ENCODE measurements around the gene SYNGR2. TPM values are rescaled to one million over a fixed set of nuclear protein-coding genes. Genes with fewer than 3 reads are reported as not detected.

SYNGR2 gene
- total and polyA plus RNA-seq, 9 of the 15 experiments (the other 6 are each of a cell fraction or from before 2014, with no cell fraction given) = 1.4 to 173 (median 87.8) TPM

- FAIRE-seq (no peak), DNase-seq (ENCODE audit: extremely low read depth in 1 of 4, low spot score in 3 of 4) (no peak), ATAC-seq (no peak)
- H2AFZ ChIP-seq (ENCODE audit: low read depth, low read length) = no peak overlapping the region
- WGBS (ENCODE audit: insufficient coverage, low coverage, missing lambda C conversion rate) = 95% methylated on average over 15 of the region's 30 CpGs
- H3K79me2 ChIP-seq (ENCODE audit: control insufficient read depth, insufficient read depth, low read length) = peaks cover 71% of the 10 kb centered on the region
- in situ Hi-C loops (cut with MboI) = no loop called here
- BruUV-seq (replicated peaks) = no TSS peak
- H3K9me3 ChIP-seq (replicated peaks; ENCODE audit: control insufficient read depth, insufficient read depth, low read depth, low read length) = no peaks in the 10 kb centered on the region
- 0 out of 2 replicates have a peak, but pooled peaks have one; percentile 33 for TF ChIP-seq SPI1 (IDR thresholded peaks at IDR 0.05; ENCODE audit: borderline replicate concordance, low read depth, low read length)
- no peak for TF ChIP-seq PHTF2 (CRISPR knock-in tag; IDR thresholded peaks at IDR 0.05)
- peak; percentile 76 for TF ChIP-seq ZBTB33 (CRISPR knock-in tag; IDR thresholded peaks at IDR 0.05)
- TF ChIP-seq PHF8 (IDR thresholded peaks at IDR 0.05; ENCODE audit: borderline replicate concordance, low read length) = no peak
- peak; percentile 52 for TF ChIP-seq POLR2G (IDR thresholded peaks at IDR 0.05; ENCODE audit: low read depth, low read length)
- peak; percentile 61 for TF ChIP-seq RBFOX2 (IDR thresholded peaks at IDR 0.05; ENCODE audit: low read depth, low read length)
- no peak for TF ChIP-seq CXXC5 (CRISPR knock-in tag; IDR thresholded peaks at IDR 0.05)
- no peak for TF ChIP-seq NFYB (IDR thresholded peaks at IDR 0.05; ENCODE audit: extremely low read depth, insufficient read length)
- TF ChIP-seq HINFP (tag; conservative IDR thresholded peaks at IDR 0.05; ENCODE audit: low read depth) = no peak
- TF ChIP-seq, protein P1, sequence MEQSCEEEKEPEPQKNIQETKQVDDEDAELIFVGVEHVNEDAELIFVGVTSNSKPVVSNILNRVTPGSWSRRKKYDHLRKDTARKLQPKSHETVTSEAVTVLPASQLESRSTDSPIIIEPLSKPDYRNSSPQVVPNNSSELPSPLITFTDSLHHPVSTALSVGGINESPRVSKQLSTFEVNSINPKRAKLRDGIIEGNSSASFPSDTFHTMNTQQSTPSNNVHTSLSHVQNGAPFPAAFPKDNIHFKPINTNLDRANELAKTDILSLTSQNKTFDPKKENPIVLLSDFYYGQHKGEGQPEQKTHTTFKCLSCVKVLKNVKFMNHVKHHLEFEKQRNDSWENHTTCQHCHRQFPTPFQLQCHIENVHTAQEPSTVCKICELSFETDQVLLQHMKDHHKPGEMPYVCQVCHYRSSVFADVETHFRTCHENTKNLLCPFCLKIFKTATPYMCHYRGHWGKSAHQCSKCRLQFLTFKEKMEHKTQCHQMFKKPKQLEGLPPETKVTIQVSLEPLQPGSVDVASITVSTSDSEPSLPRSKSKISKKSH (CRISPR knock-in tag; IDR thresholded peaks at IDR 0.05) = no peak
- no peak for TF ChIP-seq PYGO2 (tag; IDR thresholded peaks at IDR 0.05)
- peaks cover 76% of the 10 kb centered on the region for H3K36me3 ChIP-seq (ENCODE audit: control insufficient read depth, insufficient read depth, low read length)
- H3K27ac ChIP-seq (ENCODE audit: extremely low read depth, low read depth, low read length) = no peak overlapping the region
- H3K9me1 ChIP-seq (ENCODE audit: control insufficient read depth, insufficient read depth, low read length) = no peaks in the 10 kb centered on the region
- CTCF ChIA-PET (ENCODE audit: low intra/inter-chr PET ratio) = no interaction called here
- POLR2A ChIA-PET = interaction anchor here (0.6 to 0.8 kb wide), 2 partner anchors 12 to 1380 kb away, joined by 3 to 4 read pairs; no protein-coding TSS in a partner anchor
- no peaks in the 10 kb centered on the region; the same call in 1 of the 2 replicates for H4K20me1 ChIP-seq (replicated peaks; ENCODE audit: control insufficient read depth, insufficient read depth, low read length)
- peaks cover 11 to 76% of the 10 kb centered on the region in 2 experiments for H3K4me1 ChIP-seq (replicated peaks in 1 of 2; ENCODE audit: control insufficient read depth in 2 of 2, insufficient read depth in 2 of 2, low read length in 2 of 2)
- H3K4me2 ChIP-seq (ENCODE audit: insufficient read depth, low read length) = no peak overlapping the region
- no peak overlapping the region for H3K4me3 ChIP-seq
- H3K9ac ChIP-seq (ENCODE audit: insufficient read depth in 1 of 2, low read depth in 2 of 2, low read length in 2 of 2) = peak overlapping the region in 1 of 2 experiments; percentile 84; a peak in 2 of 4 replicates
- intact Hi-C loops (cut with micrococcal nuclease) = no loop called here
- H3K27me3 ChIP-seq (ENCODE audit: control insufficient read depth in 2 of 2, insufficient read depth in 2 of 2, low read length in 2 of 2) = no peaks in the 10 kb centered on the region
Measured at GRCh38 chr17:78124081-78124835, 44.1 kb upstream of the SYNGR2 start.

Data from K562 (cell line).